T-helper 22 cell (primary cell): ENCODE data around the gene ADGB.
"Not testable (repeated sequence)": the region's sequence is repeated elsewhere in the genome, so short reads cannot be mapped to it uniquely, and the experiment has no call there.

Experiments used
- DNase-seq: peaks from one replicate; pipeline ENCODE4 v3.0.0-alpha.2; 2020; ENCODE audit warnings: low read depth

ADGB gene

GRCh38 chr6:146598772-146599405 lies at the start of gene ADGB:
Gene ADGB (plus strand): TSS chr6:146598972. CDS start chr6:146599041, 69 bp downstream.
- DNase-seq, result no peak

GRCh38 chr6:146550911-146551310 lies 47.9 kb upstream of the ADGB start:
- no peak for DNase-seq

GRCh38 chr6:146551545-146551944 lies 47.2 kb upstream of the ADGB start:
- no peak for DNase-seq

GRCh38 chr6:146553377-146554135 lies 45.2 kb upstream of the ADGB start:
- DNase-seq, result no peak

GRCh38 chr6:146560607-146561006 lies 38.2 kb upstream of the ADGB start:
- no peak for DNase-seq

GRCh38 chr6:146566661-146567060 lies 32.1 kb upstream of the ADGB start:
- DNase-seq, result not testable (repeated sequence)

- DNase-seq, result not testable (repeated sequence)
These were observed 30.2 kb upstream of the ADGB start for GRCh38 chr6:146568619-146569018.

- DNase-seq, result no peak
These were observed 24.6 kb upstream of the ADGB start for GRCh38 chr6:146574211-146574610.

- no peak for DNase-seq
These were observed 20.7 kb upstream of the ADGB start for GRCh38 chr6:146578054-146578453.

GRCh38 chr6:146581968-146582367 lies 16.8 kb upstream of the ADGB start:
- no peak for DNase-seq

GRCh38 chr6:146582857-146583256 lies 15.9 kb upstream of the ADGB start:
- no peak for DNase-seq

GRCh38 chr6:146583966-146584365 lies 14.8 kb upstream of the ADGB start:
- DNase-seq, result no peak

GRCh38 chr6:146587459-146587858 lies 11.3 kb upstream of the ADGB start:
- DNase-seq, result no peak

- no peak for DNase-seq
These were observed 8.3 kb upstream of the ADGB start for GRCh38 chr6:146590492-146590891.

GRCh38 chr6:146592451-146592850 lies 6.3 kb upstream of the ADGB start:
- no peak for DNase-seq

GRCh38 chr6:146593986-146594385 lies 4.8 kb upstream of the ADGB start:
- no peak for DNase-seq

GRCh38 chr6:146594495-146594894 lies 4.3 kb upstream of the ADGB start:
- no peak for DNase-seq

GRCh38 chr6:146595972-146596731 lies 2.6 kb upstream of the ADGB start:
- DNase-seq, result no peak

GRCh38 chr6:146601352-146601751 lies 2.6 kb downstream of the ADGB start:
- no peak for DNase-seq

GRCh38 chr6:146602526-146602925 lies 3.8 kb downstream of the ADGB start:
- DNase-seq, result no peak

GRCh38 chr6:146613947-146614346 lies 15.2 kb downstream of the ADGB start:
- no peak for DNase-seq

GRCh38 chr6:146620655-146621054 lies 21.9 kb downstream of the ADGB start:
- no peak for DNase-seq

GRCh38 chr6:146628350-146628749 lies 29.6 kb downstream of the ADGB start:
- DNase-seq, result no peak
